HG02870 (cell line): ENCODE results near the gene RPL21.
"Not testable (repeated sequence)": the region's sequence is repeated elsewhere in the genome, so short reads cannot be mapped to it uniquely, and the experiment has no call there.

ENCODE experiments used
- ATAC-seq: cut with Tn5 transposase; IDR thresholded peaks from one replicate; pipeline ENCODE4 v1.9.1; 2021; ENCODE audit warnings: mild to moderate bottlenecking, moderate library complexity; ENCODE audit not compliant: unreplicated experiment

Gene RPL21

DNA sequence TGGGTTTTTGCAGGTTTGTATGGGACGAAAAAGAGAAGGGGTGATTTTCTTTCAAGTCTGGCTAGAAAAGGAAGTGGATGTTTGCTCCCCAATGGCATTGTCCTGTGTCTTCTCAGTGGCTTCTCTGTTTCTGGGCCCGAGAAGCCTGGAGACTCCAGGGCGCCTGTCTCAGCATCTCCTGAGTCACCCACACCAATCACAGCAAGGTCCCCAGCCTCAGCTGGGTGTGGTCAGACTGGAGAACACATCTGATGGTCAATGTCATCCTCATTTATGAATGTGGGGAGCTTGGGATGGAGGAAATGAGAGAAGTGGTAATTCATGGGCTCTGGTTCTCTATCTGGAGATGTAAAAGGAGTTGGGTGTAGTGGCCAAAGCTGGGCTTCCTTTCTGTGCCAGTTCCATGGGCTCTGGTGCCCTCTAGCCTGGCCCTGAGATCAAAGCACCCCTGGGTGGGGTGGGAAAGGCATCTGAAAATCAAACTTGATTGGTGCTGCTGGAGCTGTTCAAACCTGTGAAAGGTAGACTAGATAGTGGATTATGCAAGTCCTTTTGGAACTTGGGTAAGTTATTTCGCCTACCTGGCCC is 32.6 kb downstream of the RPL21 start:
- no peak for ATAC-seq

DNA sequence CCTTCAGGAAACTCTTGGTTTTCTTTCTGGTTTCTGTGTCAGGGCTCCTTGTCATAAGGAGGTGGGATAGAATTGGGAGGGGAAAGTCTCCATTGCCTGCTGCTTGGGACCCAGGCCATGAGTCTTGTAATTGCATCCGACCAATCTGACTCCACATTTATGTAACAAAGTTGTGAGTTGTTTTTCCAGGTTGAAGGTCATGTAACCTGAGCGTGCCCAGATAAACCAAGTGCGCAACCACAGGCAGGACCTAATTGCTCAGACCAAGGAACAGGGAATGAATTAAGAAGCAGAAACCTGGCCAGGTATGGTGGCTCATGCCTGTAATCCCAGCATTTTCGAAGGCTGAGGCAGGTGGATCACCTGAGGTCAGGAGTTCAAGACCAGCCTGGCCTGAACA is 37.0 kb downstream of the RPL21 start:
- no peak for ATAC-seq

DNA sequence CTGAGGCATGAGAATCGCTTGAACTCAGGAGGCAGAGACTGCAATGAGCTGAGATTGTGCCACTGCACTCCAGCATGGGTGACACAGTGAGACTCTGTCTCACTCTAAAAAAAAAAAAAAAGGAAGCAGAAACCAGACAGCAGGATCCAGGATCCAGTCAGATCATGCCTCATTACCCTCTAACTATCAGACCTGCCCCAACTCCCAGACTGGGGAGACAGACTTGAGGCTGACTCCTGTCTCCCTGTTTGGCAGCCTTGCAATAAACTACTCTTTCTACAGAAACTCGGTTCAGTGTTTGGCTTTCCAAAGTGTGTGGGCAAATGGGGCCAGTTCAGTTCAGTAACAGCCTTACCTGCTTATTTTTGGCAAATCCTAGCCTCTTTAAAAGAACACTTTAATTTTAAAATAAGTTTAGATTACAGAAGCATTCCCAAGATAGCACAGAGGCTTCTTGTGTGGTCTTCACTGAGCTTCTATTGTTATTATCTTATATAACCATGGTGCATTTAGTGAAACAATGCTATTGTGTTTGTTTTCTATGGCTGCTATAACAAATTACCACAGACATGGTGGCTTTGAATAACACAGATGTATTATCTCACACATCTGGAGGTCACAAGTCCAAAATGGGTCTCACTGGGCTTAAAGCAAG is 37.8 kb downstream of the RPL21 start:
- ATAC-seq = no peak

DNA sequence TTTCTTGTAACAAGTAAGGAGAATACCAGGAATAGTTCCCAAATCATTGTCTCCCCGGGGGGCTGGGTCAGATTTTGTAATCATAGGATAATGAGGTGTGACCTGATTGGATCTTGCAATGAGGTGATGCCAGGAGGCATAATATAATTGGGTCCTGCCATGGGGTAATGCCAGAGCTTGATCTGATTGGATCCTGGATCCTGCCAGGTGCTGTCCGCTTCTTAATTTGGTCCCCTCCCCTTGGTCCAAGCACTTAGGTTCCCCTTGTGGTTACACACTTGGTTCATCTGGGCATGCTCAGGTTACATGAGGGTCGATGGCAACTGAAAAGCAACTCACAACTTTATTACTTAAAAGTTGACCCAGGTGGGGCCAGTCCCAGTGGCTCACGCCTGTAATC is 39.4 kb downstream of the RPL21 start:
- no peak for ATAC-seq

DNA sequence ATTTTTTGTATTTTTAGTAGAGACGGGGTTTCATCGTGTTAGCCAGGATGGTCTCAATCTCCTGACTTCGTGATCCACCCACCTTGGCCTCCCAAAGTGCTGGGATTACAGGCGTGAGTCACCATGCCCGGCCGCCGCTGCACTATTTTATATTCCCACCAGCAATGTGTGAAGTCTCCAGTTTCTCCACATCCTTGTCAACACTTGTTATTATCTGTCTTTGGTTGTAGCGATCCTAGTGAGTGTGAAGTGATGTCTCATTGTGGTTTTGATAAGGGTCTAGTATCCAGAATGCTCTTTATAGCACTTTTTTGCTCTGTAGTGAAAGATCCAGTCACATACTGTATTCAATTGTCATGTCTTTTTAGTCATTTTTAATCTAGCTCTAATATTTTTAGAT is 40.6 kb downstream of the RPL21 start:
- not testable (repeated sequence) for ATAC-seq

DNA sequence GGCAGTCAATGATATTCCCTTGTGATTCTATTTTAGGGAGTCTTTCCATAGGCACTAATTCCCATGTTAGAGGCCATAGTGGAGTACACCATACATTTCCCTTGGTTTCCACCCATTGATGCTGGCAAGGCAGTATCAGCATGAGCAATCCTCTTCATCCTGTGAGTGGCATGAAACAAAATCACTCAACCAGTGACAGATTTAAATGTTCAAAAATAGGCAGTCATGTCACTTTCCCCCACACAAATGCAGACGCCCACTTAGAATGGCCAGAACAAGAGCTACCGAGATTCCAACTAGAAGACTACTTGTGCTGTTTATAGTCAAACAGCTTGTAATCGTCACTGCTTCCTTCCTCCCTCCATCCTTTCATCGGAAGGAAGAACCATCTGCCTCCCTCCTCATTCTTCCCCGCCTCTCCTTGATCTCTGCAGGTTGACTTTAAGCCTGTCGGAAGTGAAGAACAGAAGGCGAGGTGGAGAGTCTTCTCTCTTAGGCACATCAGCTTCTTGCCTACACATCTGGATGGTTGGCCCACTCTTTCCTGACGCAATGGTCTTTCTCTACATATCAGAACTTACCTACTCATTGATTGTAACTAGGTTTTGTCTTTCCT is 41.8 kb downstream of the RPL21 start:
- ATAC-seq = no peak

DNA sequence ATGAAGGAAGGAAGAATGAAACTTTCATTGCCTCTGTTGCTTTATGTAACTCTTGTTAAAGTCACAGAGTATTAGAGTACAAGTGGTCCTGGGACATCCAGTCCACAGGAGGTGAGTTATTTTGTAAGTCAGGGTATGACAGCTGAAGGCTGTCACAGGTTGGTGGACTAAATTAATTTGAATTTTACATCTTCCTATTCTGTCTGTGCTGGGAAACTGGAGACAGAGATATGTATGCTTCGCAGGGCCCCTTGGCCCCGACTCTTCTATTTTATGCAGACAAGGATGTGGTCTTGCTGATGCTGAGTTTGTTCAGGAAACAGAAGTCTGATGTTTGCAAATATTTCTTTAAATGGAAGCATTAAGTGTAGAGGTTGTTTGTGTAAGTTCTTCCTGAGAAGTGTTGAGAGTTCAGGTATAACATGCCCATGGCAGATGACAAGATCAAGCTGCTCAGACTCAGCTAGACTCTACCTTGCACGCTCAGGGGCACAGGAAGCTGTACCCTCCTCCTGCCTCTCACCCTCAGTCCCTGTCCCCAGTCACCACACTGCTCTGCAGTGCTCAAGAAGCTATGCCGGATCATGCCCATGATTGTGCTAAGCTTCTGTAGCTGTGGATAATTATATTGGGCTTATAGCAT is 42.6 kb downstream of the RPL21 start:
- no peak for ATAC-seq

DNA sequence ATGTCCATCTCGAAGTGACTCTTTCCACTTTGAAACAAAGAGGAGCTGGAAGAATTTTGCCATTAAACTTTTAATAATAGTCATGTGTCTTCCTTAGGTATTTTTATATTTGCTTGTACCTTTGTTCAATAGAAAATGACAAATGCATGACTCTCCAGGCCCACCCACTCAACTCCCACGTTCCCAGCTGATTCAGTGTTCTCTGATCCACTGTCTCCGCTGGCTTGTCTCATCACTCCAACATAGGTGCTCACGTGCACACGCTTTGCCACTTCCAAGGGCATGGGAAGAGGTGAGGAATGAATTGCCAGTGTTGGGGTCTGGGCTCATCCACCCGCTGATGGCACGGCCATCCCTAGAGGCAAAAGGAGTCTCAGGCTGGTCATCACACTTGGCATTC is 43.7 kb downstream of the RPL21 start:
- no peak for ATAC-seq

DNA sequence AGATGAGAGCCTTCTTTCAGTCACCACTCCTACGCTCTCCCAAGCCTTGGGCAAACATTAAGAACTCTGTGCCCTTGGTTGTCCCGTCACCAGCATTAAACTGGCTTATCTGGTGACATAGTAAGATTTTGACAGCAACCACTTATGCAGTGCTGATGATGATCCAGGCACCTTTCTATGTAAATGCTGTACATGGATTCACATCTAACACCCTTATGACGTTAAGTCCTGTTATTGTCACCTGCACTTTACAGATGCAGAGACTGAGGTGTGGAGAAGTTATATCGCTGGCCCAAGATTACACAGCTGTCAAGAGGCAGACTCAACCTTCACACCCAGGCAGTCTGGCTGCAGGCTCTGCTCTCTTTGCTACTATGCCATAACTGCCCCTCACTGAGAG is 44.3 kb downstream of the RPL21 start:
- ATAC-seq = no peak

DNA sequence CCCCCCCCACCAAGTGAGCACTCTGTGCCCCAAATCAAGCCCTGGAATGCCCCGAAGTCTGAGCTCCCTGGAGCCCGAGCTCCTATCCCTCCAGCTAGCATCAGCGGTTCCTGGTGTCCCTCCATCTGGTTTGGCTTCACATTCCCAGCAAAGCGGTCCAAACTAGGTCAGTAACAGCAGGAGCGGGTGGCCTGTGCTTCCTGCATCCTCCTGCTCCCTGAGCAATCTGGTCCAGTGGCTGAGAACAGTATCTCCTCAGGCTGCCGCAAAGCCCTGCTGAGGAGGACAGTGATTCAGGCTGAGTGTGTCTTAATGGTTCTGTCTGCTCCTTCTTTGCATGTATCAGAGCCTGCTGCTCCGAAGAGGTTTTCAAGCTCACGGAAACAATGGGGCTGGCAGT is 45.1 kb downstream of the RPL21 start:
- ATAC-seq = no peak

DNA sequence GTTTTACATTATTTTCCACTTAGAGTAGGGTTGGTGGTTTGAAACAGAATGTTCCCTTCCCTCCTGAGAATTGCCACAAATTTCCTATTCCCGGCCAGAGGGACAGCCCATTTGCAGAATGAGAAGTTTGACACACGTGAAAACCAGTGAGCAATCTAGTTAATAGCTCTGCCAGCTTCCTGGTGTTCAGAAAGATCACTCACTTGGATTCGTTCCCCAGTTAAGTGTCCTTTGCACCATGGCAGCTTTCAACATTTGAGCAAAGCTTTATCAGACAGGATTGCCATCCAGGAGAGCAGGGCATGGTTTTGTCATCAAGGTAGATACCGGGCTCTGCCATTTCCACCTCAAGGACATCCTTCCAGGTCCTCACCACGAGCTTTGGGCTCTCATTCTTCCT is 47.5 kb downstream of the RPL21 start:
- no peak for ATAC-seq

DNA sequence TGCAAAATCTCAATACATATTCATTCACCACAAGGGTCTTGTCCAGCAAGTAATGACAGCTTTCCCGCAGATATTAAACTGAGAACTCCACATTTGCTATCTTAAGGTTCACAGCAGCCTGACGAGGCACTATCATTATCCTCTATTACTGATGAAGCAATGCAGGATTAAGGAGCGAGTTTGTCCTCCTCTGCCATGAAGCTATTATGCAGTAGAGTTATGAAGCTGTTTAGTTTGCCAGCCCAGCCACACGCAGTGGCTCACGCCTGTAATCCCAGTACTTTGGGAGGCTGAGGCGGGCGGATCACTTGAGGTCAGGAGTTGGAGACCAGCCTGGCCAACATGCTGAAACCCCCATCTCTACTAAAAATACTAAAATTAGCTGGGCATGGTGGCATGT is 49.0 kb downstream of the RPL21 start:
- ATAC-seq = not testable (repeated sequence)

DNA sequence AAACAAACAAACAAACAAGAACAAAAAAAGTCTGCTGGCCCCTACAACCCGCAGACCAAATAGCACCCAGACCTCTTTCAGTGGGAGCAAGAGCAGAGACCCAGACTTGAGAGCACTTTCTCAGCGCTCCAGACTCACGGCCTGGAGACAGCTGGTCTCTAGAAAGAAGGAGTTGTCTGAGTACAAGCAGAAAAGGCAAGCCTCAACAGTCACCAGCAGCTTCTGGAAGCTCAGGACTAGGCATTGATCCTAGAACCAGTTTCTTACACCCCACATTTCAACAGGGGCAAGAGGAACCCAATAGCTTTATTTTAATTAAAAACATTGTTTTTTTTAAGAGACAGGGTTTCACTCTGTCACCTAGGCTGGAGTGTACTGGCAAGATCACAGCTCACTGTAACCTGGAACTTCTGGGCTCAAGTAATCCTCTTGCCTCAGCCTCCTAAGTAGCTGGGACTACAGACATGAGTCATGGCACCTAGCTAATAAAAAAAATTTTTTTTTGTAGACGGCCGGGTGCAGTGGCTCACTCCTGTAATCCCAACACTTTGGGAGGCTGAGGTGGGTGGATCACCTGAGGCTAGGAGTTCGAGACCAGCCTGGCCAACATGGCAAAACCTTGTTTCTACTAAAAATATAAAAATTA is 49.7 kb downstream of the RPL21 start:
- ATAC-seq = no peak

DNA sequence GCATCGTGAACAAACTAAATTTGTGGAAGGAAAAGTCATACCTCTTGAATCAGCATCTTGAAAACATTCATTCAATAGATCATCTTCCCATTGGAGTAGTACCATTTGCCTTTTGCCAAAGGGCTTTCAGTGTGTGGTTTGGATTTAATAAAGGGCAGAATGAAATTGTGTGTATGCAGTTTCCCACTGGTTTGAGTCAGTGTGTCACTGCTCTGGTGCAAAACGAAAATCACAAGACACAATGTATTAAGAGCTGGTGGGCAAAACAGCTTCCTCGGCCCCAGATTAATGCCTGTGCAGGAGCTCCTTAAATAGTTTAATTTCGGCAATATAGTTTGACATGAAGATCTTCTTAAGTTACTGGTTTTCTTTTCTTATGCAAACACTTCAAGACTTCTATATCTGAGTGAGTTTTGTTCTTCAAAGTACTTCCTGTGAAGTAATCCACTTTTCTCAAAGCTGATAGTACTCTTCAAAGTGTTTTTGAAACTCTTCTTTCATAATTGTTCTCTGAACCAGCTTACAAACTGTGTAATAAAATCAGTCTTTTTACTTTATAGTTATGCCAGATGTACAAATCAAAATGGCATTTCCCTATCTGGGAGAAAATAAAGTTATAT is 51.4 kb downstream of the RPL21 start:
- ATAC-seq = no peak

DNA sequence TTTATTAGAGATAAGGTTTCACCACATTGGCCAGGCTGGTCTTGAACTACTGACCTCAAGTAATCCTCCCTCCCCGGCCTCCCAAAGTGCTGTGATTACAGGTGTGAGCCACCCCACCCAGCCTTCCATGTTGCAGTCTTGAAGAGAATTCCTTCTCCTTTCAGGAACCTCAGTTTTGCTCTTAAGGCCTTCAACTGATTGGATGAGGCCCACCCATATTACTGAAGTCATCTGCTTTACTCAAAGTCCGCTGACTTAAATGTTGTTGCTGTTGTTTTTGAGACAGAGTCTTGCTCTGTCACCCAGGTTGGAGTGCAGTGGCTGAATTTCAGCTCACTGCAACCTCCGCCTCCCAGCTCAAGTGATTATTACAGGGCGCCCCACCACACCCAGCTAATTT is 52.7 kb downstream of the RPL21 start:
- no peak for ATAC-seq

DNA sequence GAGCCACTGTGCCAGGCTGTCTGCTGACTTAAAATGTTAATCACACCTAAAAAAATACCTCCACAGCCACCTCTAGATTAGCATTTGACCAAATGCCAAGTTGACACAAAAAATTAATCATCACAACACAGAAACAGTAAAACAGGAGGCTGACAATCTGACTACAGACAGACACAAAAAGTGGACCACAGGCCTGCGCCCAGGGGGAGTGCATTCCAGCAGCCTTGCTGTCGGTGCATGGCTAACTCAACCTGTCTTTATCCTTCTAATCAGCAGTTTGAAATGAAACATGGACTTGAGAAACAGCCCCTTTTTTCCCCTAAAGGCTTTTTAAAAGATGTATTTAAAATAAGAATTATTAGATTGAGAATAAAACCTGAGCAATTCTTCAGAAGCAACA is 53.3 kb downstream of the RPL21 start:
- ATAC-seq = no peak
